ENCODE data around the gene DNAJB8. TPM values are rescaled to one million over a fixed set of nuclear protein-coding genes. Genes with fewer than 3 reads are reported as not detected.

Gene DNAJB8
- total and polyA plus RNA-seq, 2 donors (not counting 1 experiment from before 2014, with no cell fraction given): not detected

DNA sequence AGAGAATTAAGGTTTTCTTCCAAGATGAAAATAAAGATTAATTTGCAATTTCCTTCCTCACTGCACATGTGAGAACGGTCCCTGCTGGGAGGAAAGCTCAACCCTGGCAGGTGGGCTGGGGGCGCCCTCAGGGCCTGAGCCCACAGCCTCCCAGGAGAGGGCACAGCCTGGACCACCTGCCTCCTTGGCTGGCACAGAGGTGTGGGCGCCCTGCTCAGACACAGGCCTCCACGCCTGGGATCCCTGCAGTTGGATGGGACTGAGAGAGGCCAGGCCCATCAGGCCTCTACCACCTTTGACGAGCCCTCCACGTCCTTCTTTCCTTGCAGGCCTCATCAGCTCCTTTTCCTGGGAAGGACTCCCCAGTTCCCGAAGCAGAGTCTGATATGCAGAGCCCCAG is 46.4 kb downstream of the DNAJB8 start:
- H3K36me3 ChIP-seq (ENCODE audit: control insufficient read depth, insufficient read depth, low read length): no peaks in the 10 kb centered on the region

DNA sequence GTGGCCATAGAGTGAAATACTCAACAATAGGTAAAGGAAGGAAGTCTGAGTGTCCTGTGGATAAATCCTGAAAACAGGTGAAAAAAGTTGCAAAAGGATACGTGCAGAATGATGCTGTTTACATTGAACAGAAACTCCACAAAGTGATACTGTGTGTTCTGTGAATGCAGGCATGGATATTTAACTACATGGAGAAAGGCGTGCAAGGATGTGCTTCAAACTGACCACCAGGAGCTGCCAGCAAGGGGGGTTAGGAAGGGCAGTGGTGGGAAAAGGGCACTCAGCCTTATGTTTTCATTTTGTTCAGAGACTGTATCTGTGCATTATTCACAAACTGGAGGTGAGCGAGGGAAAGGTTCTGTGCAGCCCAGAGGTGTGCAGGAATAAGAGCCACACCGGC is 47.4 kb downstream of the DNAJB8 start:
- no peaks in the 10 kb centered on the region for H3K79me2 ChIP-seq (ENCODE audit: control insufficient read depth, insufficient read depth, low read length)
- no peak overlapping the region for H2AFZ ChIP-seq (ENCODE audit: low read length)
- H3K27me3 ChIP-seq (ENCODE audit: control insufficient read depth, insufficient read depth, low read length): no peaks in the 10 kb centered on the region
- H3K36me3 ChIP-seq (ENCODE audit: control insufficient read depth, insufficient read depth, low read length): no peaks in the 10 kb centered on the region
- H3K4me3 ChIP-seq (replicated peaks in 1 of 4; ENCODE audit: control extremely low read depth in 1 of 4, insufficient read depth in 1 of 4, low read depth in 3 of 4, low read length in 4 of 4): no peak overlapping the region
- no peak for DNase-seq (ENCODE audit: low read depth in 2 of 2)
- no peak overlapping the region for H3K27ac ChIP-seq (ENCODE audit: insufficient read depth, low read length)
- H3K9ac ChIP-seq (ENCODE audit: insufficient read depth, low read length): no peak overlapping the region
- no peak overlapping the region for H3K4me2 ChIP-seq (ENCODE audit: extremely low read depth, insufficient read depth, low read length)
- no peak for TF ChIP-seq EZH2 (IDR thresholded peaks at IDR 0.05; ENCODE audit: low read length, missing control alignments)
- TF ChIP-seq, protein P1, sequence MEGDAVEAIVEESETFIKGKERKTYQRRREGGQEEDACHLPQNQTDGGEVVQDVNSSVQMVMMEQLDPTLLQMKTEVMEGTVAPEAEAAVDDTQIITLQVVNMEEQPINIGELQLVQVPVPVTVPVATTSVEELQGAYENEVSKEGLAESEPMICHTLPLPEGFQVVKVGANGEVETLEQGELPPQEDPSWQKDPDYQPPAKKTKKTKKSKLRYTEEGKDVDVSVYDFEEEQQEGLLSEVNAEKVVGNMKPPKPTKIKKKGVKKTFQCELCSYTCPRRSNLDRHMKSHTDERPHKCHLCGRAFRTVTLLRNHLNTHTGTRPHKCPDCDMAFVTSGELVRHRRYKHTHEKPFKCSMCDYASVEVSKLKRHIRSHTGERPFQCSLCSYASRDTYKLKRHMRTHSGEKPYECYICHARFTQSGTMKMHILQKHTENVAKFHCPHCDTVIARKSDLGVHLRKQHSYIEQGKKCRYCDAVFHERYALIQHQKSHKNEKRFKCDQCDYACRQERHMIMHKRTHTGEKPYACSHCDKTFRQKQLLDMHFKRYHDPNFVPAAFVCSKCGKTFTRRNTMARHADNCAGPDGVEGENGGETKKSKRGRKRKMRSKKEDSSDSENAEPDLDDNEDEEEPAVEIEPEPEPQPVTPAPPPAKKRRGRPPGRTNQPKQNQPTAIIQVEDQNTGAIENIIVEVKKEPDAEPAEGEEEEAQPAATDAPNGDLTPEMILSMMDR (conservative IDR thresholded peaks at IDR 0.05 in 1 of 2, IDR thresholded peaks at IDR 0.05 in 1 of 2; ENCODE audit: low read depth in 1 of 2, low read length in 2 of 2): no peak
- H3K9me3 ChIP-seq (ENCODE audit: control insufficient read depth, insufficient read depth, low read depth, low read length): no peaks in the 10 kb centered on the region
- no peaks in the 10 kb centered on the region for H3K4me1 ChIP-seq (ENCODE audit: control insufficient read depth, extremely low read depth, insufficient read depth, low read length)
- no peaks in the 10 kb centered on the region for H4K20me1 ChIP-seq (ENCODE audit: control insufficient read depth, extremely low read depth, insufficient read depth, low read length)

More for the DNA sequence above, 46.4 kb downstream of the DNAJB8 start:
- H3K4me3 ChIP-seq (replicated peaks in 1 of 4; ENCODE audit: control extremely low read depth in 1 of 4, insufficient read depth in 1 of 4, low read depth in 3 of 4, low read length in 4 of 4): no peak overlapping the region
- H3K9ac ChIP-seq (ENCODE audit: insufficient read depth, low read length): no peak overlapping the region
- no peak overlapping the region for H3K4me2 ChIP-seq (ENCODE audit: extremely low read depth, insufficient read depth, low read length)
- DNase-seq (ENCODE audit: low read depth in 2 of 2): no peak
- H4K20me1 ChIP-seq (ENCODE audit: control insufficient read depth, extremely low read depth, insufficient read depth, low read length): no peaks in the 10 kb centered on the region
- no peaks in the 10 kb centered on the region for H3K27me3 ChIP-seq (ENCODE audit: control insufficient read depth, insufficient read depth, low read length)
- no peaks in the 10 kb centered on the region for H3K79me2 ChIP-seq (ENCODE audit: control insufficient read depth, insufficient read depth, low read length)
- TF ChIP-seq EZH2 (IDR thresholded peaks at IDR 0.05; ENCODE audit: low read length, missing control alignments): no peak
- TF ChIP-seq, protein P1 (conservative IDR thresholded peaks at IDR 0.05 in 1 of 2, IDR thresholded peaks at IDR 0.05 in 1 of 2; ENCODE audit: low read depth in 1 of 2, low read length in 2 of 2): no peak
- no peaks in the 10 kb centered on the region for H3K4me1 ChIP-seq (ENCODE audit: control insufficient read depth, extremely low read depth, insufficient read depth, low read length)
- no peak overlapping the region for H2AFZ ChIP-seq (ENCODE audit: low read length)
- H3K9me3 ChIP-seq (ENCODE audit: control insufficient read depth, insufficient read depth, low read depth, low read length): no peaks in the 10 kb centered on the region
- H3K27ac ChIP-seq (ENCODE audit: insufficient read depth, low read length): no peak overlapping the region

GRCh38 chr3:128418900-128419299 is 47.8 kb downstream of the DNAJB8 start:
- Histone ChIP-seq H3K4me1 (ENCODE audit: control insufficient read depth, extremely low read depth, insufficient read depth, low read length) (no peaks in the 10 kb centered on the region), H3K36me3 (ENCODE audit: control insufficient read depth, insufficient read depth, low read length) (no peaks in the 10 kb centered on the region), H3K27ac (ENCODE audit: insufficient read depth, low read length) (no peak overlapping the region), H3K4me2 (ENCODE audit: extremely low read depth, insufficient read depth, low read length) (no peak overlapping the region), H3K27me3 (ENCODE audit: control insufficient read depth, insufficient read depth, low read length) (no peaks in the 10 kb centered on the region), H3K79me2 (ENCODE audit: control insufficient read depth, insufficient read depth, low read length) (no peaks in the 10 kb centered on the region), H3K9ac (ENCODE audit: insufficient read depth, low read length) (no peak overlapping the region), H3K4me3 (replicated peaks in 1 of 4; ENCODE audit: control extremely low read depth in 1 of 4, insufficient read depth in 1 of 4, low read depth in 3 of 4, low read length in 4 of 4) (no peak overlapping the region), H3K9me3 (ENCODE audit: control insufficient read depth, insufficient read depth, low read depth, low read length) (no peaks in the 10 kb centered on the region), H2AFZ (ENCODE audit: low read length) (no peak overlapping the region), H4K20me1 (ENCODE audit: control insufficient read depth, extremely low read depth, insufficient read depth, low read length) (no peaks in the 10 kb centered on the region)
- no peak for TF ChIP-seq EZH2 (IDR thresholded peaks at IDR 0.05; ENCODE audit: low read length, missing control alignments)
- TF ChIP-seq, protein P1 (conservative IDR thresholded peaks at IDR 0.05 in 1 of 2, IDR thresholded peaks at IDR 0.05 in 1 of 2; ENCODE audit: low read depth in 1 of 2, low read length in 2 of 2): no peak
- no peak for DNase-seq (ENCODE audit: low read depth in 2 of 2)

Measured in fibroblast of lung (primary cell).